MG63 (cell line): ENCODE data around the gene ANKS3. TPM values are rescaled to one million over a fixed set of nuclear protein-coding genes. Genes with fewer than 3 reads are reported as not detected.
A peak's percentile ranks its signal among the peaks of the same experiment; 100 is the strongest.

ENCODE experiments used
- DNase-seq: peaks from one replicate; pipeline ENCODE4 v3.0.0-alpha.2; 2020
- H3K27me3 ChIP-seq: fragments of 250-450 bp; sonication (Bioruptor Pico); 2 replicates; pipeline ENCODE4 v1.5.1; 2020; ENCODE audit warnings: mild to moderate bottlenecking, moderate library complexity
- H3K36me3 ChIP-seq: fragments of 250-450 bp; sonication (Bioruptor Pico); 2 replicates; pipeline ENCODE4 v1.5.1; 2020; ENCODE audit warnings: mild to moderate bottlenecking, moderate library complexity
- H3K4me3 ChIP-seq: fragments of 250-450 bp; sonication (Bioruptor Pico); 2 replicates; pipeline ENCODE4 v1.5.1; 2020; ENCODE audit warnings: mild to moderate bottlenecking, moderate library complexity
- H3K9me3 ChIP-seq: fragments of 250-450 bp; sonication (Bioruptor Pico); 2 replicates; pipeline ENCODE4 v1.5.1; 2020; ENCODE audit warnings: mild to moderate bottlenecking, moderate library complexity
- total RNA-seq: library from RNA; depleted of rRNA; stranded (reverse); fragments of >200 nt; shearing (Covaris generic); gene quantifications from 2 replicates; pipeline ENCODE4 v1.2.3, GENCODE V29; 2014; ENCODE audit warnings: low replicate concordance; rRNA removed

The ANKS3 gene, protein sequence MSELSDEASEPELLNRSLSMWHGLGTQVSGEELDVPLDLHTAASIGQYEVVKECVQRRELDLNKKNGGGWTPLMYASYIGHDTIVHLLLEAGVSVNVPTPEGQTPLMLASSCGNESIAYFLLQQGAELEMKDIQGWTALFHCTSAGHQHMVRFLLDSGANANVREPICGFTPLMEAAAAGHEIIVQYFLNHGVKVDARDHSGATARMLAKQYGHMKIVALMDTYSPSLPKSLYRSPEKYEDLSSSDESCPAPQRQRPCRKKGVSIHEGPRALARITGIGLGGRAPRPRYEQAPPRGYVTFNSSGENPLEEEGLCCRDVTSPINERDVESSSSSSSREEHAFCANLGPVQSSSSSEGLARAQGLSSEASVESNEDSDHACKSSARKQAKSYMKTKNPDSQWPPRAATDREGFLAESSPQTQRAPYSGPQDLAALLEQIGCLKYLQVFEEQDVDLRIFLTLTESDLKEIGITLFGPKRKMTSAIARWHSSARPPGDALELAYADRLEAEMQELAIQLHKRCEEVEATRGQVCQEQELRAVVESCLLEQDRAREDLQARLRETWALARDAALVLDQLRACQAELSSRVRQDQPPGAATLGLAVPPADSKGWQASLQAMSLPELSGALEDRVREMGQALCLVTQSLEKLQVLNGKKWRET
- total RNA-seq: 23.6 and 25.8 TPM in 2 replicates

DNA sequence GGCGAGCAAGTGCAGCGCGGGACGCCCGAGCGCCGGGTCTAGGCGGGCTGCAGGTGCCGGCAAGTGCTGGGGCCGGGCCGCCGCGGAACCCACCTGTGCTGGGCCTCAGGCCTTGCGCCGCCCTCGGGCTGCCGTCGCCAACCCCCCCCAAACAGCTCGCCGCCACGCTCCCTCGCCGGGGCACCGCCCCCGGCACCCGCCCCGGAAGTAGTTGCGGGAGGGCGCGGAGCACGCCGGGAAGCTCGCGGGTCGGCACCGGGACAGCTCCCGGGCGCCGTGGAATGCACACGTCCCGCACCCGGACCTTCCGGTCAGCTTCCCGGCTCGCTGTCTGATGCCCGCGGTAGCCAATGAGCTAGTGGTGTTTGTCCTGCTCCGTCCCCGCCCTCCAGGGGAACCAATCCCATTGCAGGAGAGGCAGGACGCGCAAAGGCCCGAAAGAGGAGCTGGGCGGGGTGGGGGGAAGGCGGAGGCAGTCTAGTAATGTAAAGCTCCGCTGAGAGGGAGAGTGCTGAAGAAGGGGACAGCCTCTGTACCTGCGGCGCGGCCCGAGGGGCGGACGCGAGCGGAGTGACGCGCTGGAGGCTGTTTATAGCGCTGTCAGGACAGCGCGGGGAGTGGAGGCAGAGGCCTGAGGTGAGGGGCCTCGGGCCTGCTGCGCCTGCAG, at the start of gene ANKS3, which contains the start of gene DNAAF8:
Gene ANKS3, minus strand, starts transcription at position 209 of the 667 bp plus-strand sequence. CDS start 4,122 bp downstream, outside the sequence.
Gene DNAAF8, plus strand, starts transcription at position 475 of the 667 bp plus-strand sequence. CDS start 1,978 bp downstream, outside the sequence.
- DNase-seq: peak; percentile 99
- Histone ChIP-seq H3K27me3 (no peaks in the 10 kb centered on the region), H3K4me3 (peak within 1 kb of the TSS; percentile 87), H3K36me3 (peaks cover 24% of the 10 kb centered on the region), H3K9me3 (no peaks in the 10 kb centered on the region)

DNA sequence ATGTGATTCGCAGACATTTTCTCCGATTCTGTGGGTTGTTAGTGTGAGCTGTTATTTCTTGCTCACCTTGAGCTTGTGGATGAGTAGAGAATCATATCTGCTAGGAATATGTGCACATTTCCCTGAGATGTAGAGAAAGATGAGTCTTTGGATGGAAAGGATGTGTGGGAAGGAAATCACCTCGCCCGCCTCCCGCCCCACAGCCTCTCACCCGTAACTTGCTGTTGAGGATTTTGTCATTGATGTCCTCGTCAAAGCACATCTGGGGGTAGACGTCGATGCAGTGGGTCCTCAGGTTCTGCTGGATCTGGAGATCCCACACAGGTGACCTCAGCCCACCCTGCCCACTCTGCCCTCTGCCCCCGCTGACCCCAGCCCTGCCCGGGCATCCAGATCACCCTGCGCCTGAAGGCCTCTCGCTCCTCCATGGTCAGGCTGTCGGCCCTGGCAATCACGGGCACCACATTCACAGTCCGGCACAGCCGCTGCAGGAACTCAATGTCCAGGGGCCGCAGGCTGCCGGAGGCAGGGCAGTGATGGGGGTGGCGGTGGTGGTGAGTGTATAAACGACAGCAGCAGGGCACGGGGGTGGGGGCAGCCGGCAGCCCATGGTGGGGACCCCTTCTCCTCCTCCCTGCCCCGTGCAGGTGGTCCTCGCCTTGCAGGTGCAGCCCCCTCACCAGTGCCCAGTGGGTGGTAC, 49.3 kb upstream of the ANKS3 start:
- DNase-seq: no peak

DNA sequence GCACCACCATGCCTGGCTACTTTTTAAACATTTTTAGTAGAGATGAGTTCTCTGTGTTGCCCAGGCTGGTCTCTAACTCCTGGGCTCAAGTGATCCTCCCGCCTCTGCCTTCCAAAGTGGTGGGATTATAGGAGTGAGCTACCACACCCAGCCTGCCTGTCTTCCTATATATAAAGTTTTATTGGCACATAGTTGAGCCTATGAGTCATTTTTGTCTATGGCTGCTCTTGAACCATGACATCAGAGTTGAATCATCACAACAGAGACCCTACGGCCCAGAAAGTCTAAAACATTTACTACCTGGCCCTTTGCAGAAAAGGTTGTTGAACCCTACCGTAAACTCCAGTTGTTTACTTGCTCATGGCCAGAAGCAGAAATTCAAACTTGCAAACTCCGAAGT, 46.2 kb upstream of the ANKS3 start:
- DNase-seq: no peak
- no peak overlapping the region for H3K4me3 ChIP-seq
- H3K36me3 ChIP-seq: no peaks in the 10 kb centered on the region
- H3K27me3 ChIP-seq: no peaks in the 10 kb centered on the region
- no peaks in the 10 kb centered on the region for H3K9me3 ChIP-seq

More for the DNA sequence above, 49.3 kb upstream of the ANKS3 start:
- Histone ChIP-seq H3K4me3 (no peak overlapping the region), H3K27me3 (no peaks in the 10 kb centered on the region), H3K9me3 (no peaks in the 10 kb centered on the region), H3K36me3 (no peaks in the 10 kb centered on the region)

DNA sequence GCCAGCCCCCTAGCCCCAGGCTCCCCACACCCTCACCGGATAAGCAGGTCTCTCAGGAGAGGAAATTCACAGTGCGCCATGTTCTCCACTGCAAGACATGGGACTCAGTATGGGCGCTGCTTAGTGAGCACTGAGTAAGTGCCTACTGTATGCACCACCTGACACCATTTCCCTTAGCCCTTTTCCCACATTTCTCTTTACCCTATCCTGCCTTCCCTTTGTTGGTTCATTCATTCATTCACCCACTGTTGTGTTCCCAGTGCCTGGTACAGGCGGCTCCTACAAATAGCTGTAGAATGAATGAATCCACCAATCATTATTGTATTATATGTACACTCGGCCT, 44.0 kb upstream of the ANKS3 start:
- DNase-seq: no peak
- H3K4me3 ChIP-seq: no peak overlapping the region

DNA sequence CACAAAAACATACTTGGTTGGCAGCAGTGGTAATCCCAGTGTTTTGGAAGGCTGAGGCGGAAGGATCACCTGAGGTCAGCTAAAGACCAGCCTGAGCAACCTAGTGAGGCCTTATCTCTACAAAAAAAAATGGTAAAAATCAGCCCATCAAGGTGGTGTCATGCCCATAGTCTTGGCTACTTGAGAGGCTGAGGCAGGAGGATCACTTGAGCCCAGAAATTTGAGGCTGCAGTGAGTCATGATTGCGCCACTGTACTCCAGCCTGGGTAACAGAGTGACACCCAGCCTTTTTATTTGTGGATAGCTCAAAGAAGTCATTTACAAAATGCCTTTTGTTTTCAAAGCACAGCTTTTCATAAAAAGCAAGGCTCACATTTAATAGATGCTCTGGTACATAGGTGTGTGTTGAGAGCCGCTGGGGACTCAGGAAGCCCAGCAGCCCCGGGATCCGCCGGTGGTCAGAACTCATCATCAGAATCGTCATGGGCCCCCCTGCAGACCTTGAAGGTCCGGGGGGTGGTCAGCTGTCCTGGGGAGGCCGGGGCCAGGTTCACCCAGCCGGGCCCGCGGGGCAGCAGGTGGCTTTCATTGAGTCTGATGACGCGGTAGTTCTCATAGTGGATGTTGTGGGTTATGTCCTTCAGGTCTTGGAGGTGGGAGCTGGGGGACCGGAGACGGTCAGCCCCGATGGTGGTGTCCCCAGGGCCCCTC, 43.4 kb upstream of the ANKS3 start:
- no peaks in the 10 kb centered on the region for H3K36me3 ChIP-seq
- no peak for DNase-seq
- H3K27me3 ChIP-seq: no peaks in the 10 kb centered on the region
- H3K4me3 ChIP-seq: no peak overlapping the region
- no peaks in the 10 kb centered on the region for H3K9me3 ChIP-seq

More for the DNA sequence above, 44.0 kb upstream of the ANKS3 start:
- no peaks in the 10 kb centered on the region for H3K36me3 ChIP-seq
- H3K27me3 ChIP-seq: no peaks in the 10 kb centered on the region
- no peaks in the 10 kb centered on the region for H3K9me3 ChIP-seq

DNA sequence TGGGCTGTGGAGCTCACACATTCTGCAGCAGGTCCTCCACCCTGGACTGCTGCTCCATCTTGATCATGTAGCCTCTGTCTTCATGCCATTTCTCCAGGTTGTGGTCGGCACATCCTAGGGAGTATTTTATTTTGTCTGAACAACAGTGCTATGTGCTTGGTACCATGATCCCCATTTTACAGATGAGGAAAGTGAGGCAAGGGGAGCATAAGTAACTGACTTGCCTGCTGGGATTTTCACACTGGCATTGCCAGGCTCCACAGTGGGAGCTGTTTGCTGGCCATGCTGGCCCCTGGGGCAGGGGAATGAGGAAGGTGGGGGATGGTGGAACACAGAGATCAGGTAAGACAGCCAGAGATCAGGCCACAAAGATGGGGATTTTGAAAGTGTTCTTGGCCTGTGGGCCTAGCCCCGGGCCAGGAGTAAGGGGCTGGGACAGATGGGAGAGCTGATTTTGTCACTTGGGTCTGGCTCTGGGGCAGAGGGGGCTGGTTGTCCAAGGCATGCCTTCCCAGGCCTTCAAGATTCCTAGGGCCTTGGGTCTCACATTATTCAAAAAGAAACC, 42.2 kb upstream of the ANKS3 start:
- no peak for DNase-seq
- Histone ChIP-seq H3K27me3 (no peaks in the 10 kb centered on the region), H3K9me3 (no peaks in the 10 kb centered on the region), H3K36me3 (no peaks in the 10 kb centered on the region), H3K4me3 (no peak overlapping the region)

DNA sequence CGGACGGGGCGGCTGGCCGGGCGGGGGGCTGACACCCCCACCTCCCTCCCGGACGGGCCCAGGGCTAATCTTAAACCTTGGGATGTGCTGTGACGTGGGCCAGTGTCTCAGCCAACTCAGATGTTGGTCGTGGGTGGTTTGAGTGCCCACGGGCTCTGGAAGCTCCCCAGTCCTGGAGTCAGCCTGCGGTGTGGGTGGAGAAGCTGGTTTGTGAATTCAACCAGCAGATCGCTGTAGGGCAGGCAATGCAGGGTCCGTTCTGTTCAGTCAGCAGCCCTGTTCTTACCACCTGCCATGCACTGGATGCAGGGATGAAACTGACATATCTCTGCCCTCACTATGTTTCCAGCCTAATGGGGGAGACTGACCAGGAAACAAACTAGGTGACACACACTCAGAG, 40.9 kb upstream of the ANKS3 start:
- H3K27me3 ChIP-seq: no peaks in the 10 kb centered on the region
- no peak for DNase-seq
- H3K36me3 ChIP-seq: no peaks in the 10 kb centered on the region
- no peaks in the 10 kb centered on the region for H3K9me3 ChIP-seq
- no peak overlapping the region for H3K4me3 ChIP-seq

DNA sequence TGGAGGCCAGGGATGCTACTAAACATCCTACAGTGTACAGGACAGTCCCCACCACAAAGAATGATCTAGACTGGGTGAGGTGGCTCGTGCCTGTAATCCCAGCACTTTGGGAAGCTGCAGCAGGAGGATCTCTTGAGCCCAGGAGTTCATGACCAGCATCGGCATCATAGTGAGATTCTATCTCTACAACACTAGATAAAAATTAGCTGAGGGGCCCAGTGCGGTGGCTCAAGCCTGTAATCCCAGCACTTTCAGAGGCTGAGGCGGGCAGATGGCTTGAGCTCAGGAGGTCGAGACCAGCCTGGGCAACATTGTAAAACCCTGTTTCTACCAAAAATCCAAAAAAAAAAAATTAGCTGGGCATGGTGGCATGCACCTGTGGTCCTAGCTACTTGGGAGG, 38.3 kb upstream of the ANKS3 start:
- DNase-seq: no peak
- no peaks in the 10 kb centered on the region for H3K36me3 ChIP-seq

DNA sequence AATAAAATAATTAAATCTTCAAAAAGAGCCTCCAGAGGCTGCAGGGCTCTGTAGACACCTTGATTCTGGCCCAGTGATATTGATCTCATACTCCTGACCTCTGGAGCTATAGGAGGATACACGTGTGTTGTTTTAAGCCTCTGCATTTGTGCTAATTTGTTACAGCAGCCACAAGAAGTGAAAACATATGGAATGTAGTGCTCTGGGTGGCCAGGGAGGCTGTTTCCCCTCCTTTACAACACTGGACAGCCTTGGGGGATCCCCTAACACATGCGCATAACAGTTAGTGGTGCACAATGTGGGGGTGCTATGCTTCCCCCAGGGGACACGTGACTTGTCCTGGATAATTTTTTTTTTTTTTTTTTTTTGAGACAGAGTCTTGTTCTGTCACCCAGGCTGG, 37.6 kb upstream of the ANKS3 start:
- Histone ChIP-seq H3K4me3 (no peak overlapping the region), H3K36me3 (peaks cover 3% of the 10 kb centered on the region; the same call in 1 of the 2 replicates), H3K9me3 (no peaks in the 10 kb centered on the region), H3K27me3 (no peaks in the 10 kb centered on the region)
- no peak for DNase-seq

More for the DNA sequence above, 38.3 kb upstream of the ANKS3 start:
- Histone ChIP-seq H3K27me3 (no peaks in the 10 kb centered on the region), H3K9me3 (no peaks in the 10 kb centered on the region), H3K4me3 (no peak overlapping the region)

DNA sequence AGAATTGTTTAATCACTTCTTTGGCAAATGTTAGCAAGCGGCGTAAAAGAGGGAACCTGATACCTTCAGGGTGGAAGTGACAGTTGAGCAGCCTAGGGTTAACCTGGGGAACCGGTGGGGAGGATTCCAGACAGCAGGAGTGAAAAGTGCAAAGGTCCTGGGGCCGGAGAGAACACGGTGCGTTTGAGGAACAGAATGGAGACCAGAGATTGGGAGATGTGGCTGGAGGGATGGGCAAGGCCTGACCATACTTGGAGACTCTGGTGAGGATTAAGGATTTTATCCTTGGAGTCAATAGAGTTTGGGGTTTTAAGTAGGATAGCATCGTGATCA, 35.2 kb upstream of the ANKS3 start:
- Histone ChIP-seq H3K36me3 (peaks cover 19% of the 10 kb centered on the region), H3K27me3 (no peaks in the 10 kb centered on the region), H3K4me3 (peak overlapping the region; percentile 99), H3K9me3 (no peaks in the 10 kb centered on the region)
- DNase-seq: no peak

DNA sequence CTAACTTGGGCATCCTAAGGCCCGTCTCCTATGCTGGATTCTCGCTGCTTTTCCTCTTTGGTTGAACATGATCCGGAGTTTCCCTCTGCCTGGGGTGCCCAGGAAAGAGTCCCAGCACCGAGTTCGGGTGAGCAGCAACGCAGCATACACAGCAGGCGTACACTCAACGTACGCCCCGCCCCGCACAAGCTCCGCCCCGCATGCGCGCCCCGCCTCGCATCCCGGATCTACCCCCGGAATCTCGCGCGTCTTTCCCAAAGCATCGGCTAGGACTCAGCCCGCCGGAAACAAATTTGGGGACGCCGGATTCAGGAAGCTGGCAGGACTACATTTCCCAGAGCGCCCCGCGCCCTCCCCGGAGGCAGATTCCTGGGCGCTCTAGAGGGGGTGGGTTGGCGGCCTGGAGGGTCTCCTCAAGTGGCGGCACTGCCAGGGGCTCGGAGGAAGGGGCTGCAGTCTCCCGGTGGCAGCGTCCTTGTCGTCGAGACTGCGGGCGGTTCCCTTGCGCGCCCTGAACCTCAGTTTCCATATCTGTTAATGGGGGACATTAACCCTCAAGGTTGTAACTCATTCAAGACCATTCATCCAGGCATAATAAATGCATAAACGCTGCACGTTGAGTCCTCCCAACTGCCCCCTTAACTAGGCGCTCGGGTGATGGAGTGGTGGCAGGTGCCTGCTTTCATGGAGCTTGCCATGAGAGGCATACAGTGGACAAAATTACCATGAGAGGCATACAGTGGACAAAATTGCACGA, 34.7 kb upstream of the ANKS3 start:
- Histone ChIP-seq H3K9me3 (no peaks in the 10 kb centered on the region), H3K4me3 (peak overlapping the region; percentile 99), H3K27me3 (no peaks in the 10 kb centered on the region), H3K36me3 (peaks cover 24% of the 10 kb centered on the region)
- peak; percentile 97 for DNase-seq

DNA sequence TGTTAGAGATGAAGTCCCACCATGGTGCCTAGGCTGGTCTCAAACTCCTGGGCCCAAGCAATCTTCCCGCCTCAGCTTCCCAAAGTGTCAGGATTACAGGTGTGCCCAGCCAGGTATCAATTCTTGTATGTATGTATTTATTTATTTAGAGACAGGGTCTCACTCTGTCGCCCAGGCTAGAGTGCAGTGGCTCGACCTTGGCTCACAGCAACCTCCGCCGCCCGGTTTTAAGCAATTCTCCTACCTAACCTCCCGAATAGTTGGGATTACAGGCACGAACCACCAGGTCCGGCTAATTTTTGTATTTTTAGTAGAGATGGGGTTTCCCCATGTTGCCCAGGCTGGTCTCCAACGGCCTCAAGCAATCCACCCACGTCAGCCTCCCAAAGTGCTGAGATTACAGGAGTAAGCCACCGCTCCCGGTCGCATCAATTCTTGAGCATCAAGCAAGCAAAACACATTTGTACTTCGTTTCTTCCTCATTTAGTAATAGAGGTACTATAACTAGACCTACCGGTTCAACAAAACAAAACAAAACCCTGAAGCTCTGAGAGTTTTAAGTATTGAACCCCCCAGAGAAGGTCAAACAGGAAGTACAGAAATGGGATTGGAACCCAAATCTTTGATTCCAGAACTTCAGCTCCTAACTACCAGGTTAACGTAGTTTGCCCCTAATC, 33.9 kb upstream of the ANKS3 start:
- Histone ChIP-seq H3K36me3 (peaks cover 30% of the 10 kb centered on the region), H3K27me3 (no peaks in the 10 kb centered on the region), H3K4me3 (peak overlapping the region; percentile 99), H3K9me3 (no peaks in the 10 kb centered on the region)
- DNase-seq: peak; percentile 48

DNA sequence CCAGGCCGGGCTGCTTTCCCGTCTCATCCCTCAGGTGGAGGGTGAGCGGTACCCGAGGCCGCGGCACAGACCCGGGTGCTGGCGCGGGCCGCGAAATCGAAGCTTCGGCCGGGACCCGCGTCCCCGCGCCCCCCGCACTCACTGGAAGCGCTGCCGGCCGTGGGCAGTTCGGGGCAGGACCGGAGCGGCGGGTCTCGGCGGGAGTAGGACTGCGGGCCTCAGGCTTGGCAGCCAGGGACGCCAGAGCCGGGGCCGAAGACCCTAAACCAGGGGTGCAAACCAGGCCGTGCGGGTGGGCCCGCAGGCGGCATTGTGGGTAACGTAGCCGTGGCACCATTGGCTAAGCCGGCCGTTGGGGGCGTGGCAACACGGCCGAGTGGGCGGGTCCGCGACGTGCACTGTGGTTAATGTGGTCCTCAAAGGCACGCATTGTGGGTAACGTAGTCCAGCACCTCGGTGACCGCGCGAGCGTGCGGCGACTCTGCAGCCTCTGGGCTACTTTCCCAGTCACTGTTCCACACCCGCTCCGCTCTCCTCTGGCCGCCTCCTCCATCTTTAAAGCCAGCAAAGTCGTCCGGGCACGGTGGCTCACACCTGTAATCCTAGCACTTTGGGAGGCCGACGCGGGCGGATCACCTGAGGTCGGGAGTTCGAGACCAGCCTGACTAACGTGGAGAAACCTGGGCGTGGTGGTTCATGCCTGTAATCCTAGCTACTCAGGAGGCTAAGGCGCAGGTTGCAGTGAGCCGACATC, 33.0 kb upstream of the ANKS3 start, which contains the start of gene ZNF500:
Gene ZNF500, minus strand, starts transcription at position 288 of the 754 bp plus-strand sequence. CDS start 1,184 bp downstream, outside the sequence.
- H3K27me3 ChIP-seq: no peaks in the 10 kb centered on the region
- peak; percentile 98 for DNase-seq
- H3K4me3 ChIP-seq: peak within 1 kb of the TSS; percentile 99
- H3K36me3 ChIP-seq: peaks cover 39% of the 10 kb centered on the region
- no peaks in the 10 kb centered on the region for H3K9me3 ChIP-seq
